ENCODE measurements around the gene ARHGAP6.

Gene ARHGAP6

GRCh38 chrX:11421805-11422524, 243.8 kb downstream of the ARHGAP6 start:
- no peaks in the 10 kb centered on the region for H3K27me3 ChIP-seq (ENCODE audit: control insufficient read depth in 1 of 2, insufficient read depth in 2 of 2, low read length in 2 of 2)
- no peak overlapping the region for H3K9ac ChIP-seq (ENCODE audit: low read depth in 1 of 2, low read length in 2 of 2)
- H3K4me1 ChIP-seq (ENCODE audit: control insufficient read depth in 1 of 2, insufficient read depth in 2 of 2, low read length in 2 of 2), result no peaks in the 10 kb centered on the region
- H3K27ac ChIP-seq (ENCODE audit: low read depth, low read length), result no peak overlapping the region
- no peaks in the 10 kb centered on the region for H3K9me3 ChIP-seq (ENCODE audit: control insufficient read depth in 1 of 2, low read length in 2 of 2)
- no peak overlapping the region for H3K4me3 ChIP-seq (ENCODE audit: low read depth in 1 of 2, low read length in 2 of 2)
- H3K36me3 ChIP-seq (ENCODE audit: control insufficient read depth in 1 of 2, insufficient read depth in 2 of 2, low read length in 2 of 2), result no peaks in the 10 kb centered on the region

- Histone ChIP-seq H3K27ac (ENCODE audit: low read depth, low read length) (no peak overlapping the region), H3K36me3 (ENCODE audit: control insufficient read depth in 1 of 2, insufficient read depth in 2 of 2, low read length in 2 of 2) (no peaks in the 10 kb centered on the region), H3K4me1 (ENCODE audit: control insufficient read depth in 1 of 2, insufficient read depth in 2 of 2, low read length in 2 of 2) (no peaks in the 10 kb centered on the region)
These were observed 244.9 kb downstream of the ARHGAP6 start for GRCh38 chrX:11420851-11421250.

GRCh38 chrX:11419102-11419501, 246.6 kb downstream of the ARHGAP6 start:
- Histone ChIP-seq H3K4me1 (ENCODE audit: control insufficient read depth in 1 of 2, insufficient read depth in 2 of 2, low read length in 2 of 2) (no peaks in the 10 kb centered on the region), H3K9ac (ENCODE audit: low read depth in 1 of 2, low read length in 2 of 2) (no peak overlapping the region), H3K9me3 (ENCODE audit: control insufficient read depth in 1 of 2, low read length in 2 of 2) (no peaks in the 10 kb centered on the region), H3K4me3 (ENCODE audit: low read depth in 1 of 2, low read length in 2 of 2) (no peak overlapping the region), H3K27ac (ENCODE audit: low read depth, low read length) (no peak overlapping the region), H3K27me3 (ENCODE audit: control insufficient read depth in 1 of 2, insufficient read depth in 2 of 2, low read length in 2 of 2) (no peaks in the 10 kb centered on the region), H3K36me3 (ENCODE audit: control insufficient read depth in 1 of 2, insufficient read depth in 2 of 2, low read length in 2 of 2) (no peaks in the 10 kb centered on the region)

More at GRCh38 chrX:11420851-11421250, 244.9 kb downstream of the ARHGAP6 start:
- Histone ChIP-seq H3K9me3 (ENCODE audit: control insufficient read depth in 1 of 2, low read length in 2 of 2) (no peaks in the 10 kb centered on the region), H3K9ac (ENCODE audit: low read depth in 1 of 2, low read length in 2 of 2) (no peak overlapping the region), H3K27me3 (ENCODE audit: control insufficient read depth in 1 of 2, insufficient read depth in 2 of 2, low read length in 2 of 2) (no peaks in the 10 kb centered on the region), H3K4me3 (ENCODE audit: low read depth in 1 of 2, low read length in 2 of 2) (no peak overlapping the region)

- no peak overlapping the region for H3K4me3 ChIP-seq (ENCODE audit: low read depth in 1 of 2, low read length in 2 of 2)
- no peaks in the 10 kb centered on the region for H3K36me3 ChIP-seq (ENCODE audit: control insufficient read depth in 1 of 2, insufficient read depth in 2 of 2, low read length in 2 of 2)
- H3K27me3 ChIP-seq (ENCODE audit: control insufficient read depth in 1 of 2, insufficient read depth in 2 of 2, low read length in 2 of 2), result no peaks in the 10 kb centered on the region
- no peak overlapping the region for H3K27ac ChIP-seq (ENCODE audit: low read depth, low read length)
- H3K4me1 ChIP-seq (ENCODE audit: control insufficient read depth in 1 of 2, insufficient read depth in 2 of 2, low read length in 2 of 2), result no peaks in the 10 kb centered on the region
- H3K9ac ChIP-seq (ENCODE audit: low read depth in 1 of 2, low read length in 2 of 2), result no peak overlapping the region
- H3K9me3 ChIP-seq (ENCODE audit: control insufficient read depth in 1 of 2, low read length in 2 of 2), result no peaks in the 10 kb centered on the region
These were observed 249.1 kb downstream of the ARHGAP6 start for GRCh38 chrX:11416600-11416999.

- Histone ChIP-seq H3K4me1 (ENCODE audit: control insufficient read depth in 1 of 2, insufficient read depth in 2 of 2, low read length in 2 of 2) (no peaks in the 10 kb centered on the region), H3K27ac (ENCODE audit: low read depth, low read length) (no peak overlapping the region), H3K36me3 (ENCODE audit: control insufficient read depth in 1 of 2, insufficient read depth in 2 of 2, low read length in 2 of 2) (no peaks in the 10 kb centered on the region), H3K27me3 (ENCODE audit: control insufficient read depth in 1 of 2, insufficient read depth in 2 of 2, low read length in 2 of 2) (no peaks in the 10 kb centered on the region), H3K9ac (ENCODE audit: low read depth in 1 of 2, low read length in 2 of 2) (no peak overlapping the region), H3K4me3 (ENCODE audit: low read depth in 1 of 2, low read length in 2 of 2) (no peak overlapping the region), H3K9me3 (ENCODE audit: control insufficient read depth in 1 of 2, low read length in 2 of 2) (no peaks in the 10 kb centered on the region)
These were observed 251.6 kb downstream of the ARHGAP6 start for GRCh38 chrX:11414091-11414490.

- Histone ChIP-seq H3K9me3 (ENCODE audit: control insufficient read depth in 1 of 2, low read length in 2 of 2) (no peaks in the 10 kb centered on the region), H3K4me1 (ENCODE audit: control insufficient read depth in 1 of 2, insufficient read depth in 2 of 2, low read length in 2 of 2) (no peaks in the 10 kb centered on the region), H3K36me3 (ENCODE audit: control insufficient read depth in 1 of 2, insufficient read depth in 2 of 2, low read length in 2 of 2) (no peaks in the 10 kb centered on the region), H3K27ac (ENCODE audit: low read depth, low read length) (no peak overlapping the region), H3K27me3 (ENCODE audit: control insufficient read depth in 1 of 2, insufficient read depth in 2 of 2, low read length in 2 of 2) (no peaks in the 10 kb centered on the region), H3K9ac (ENCODE audit: low read depth in 1 of 2, low read length in 2 of 2) (no peak overlapping the region), H3K4me3 (ENCODE audit: low read depth in 1 of 2, low read length in 2 of 2) (no peak overlapping the region)
These were observed 252.8 kb downstream of the ARHGAP6 start for GRCh38 chrX:11412715-11413623.

GRCh38 chrX:11409957-11410356, 255.8 kb downstream of the ARHGAP6 start:
- no peak overlapping the region for H3K27ac ChIP-seq (ENCODE audit: low read depth, low read length)
- H3K27me3 ChIP-seq (ENCODE audit: control insufficient read depth in 1 of 2, insufficient read depth in 2 of 2, low read length in 2 of 2), result no peaks in the 10 kb centered on the region
- H3K4me1 ChIP-seq (ENCODE audit: control insufficient read depth in 1 of 2, insufficient read depth in 2 of 2, low read length in 2 of 2), result no peaks in the 10 kb centered on the region
- no peak overlapping the region for H3K9ac ChIP-seq (ENCODE audit: low read depth in 1 of 2, low read length in 2 of 2)
- no peaks in the 10 kb centered on the region for H3K9me3 ChIP-seq (ENCODE audit: control insufficient read depth in 1 of 2, low read length in 2 of 2)
- H3K4me3 ChIP-seq (ENCODE audit: low read depth in 1 of 2, low read length in 2 of 2), result no peak overlapping the region
- no peaks in the 10 kb centered on the region for H3K36me3 ChIP-seq (ENCODE audit: control insufficient read depth in 1 of 2, insufficient read depth in 2 of 2, low read length in 2 of 2)

- Histone ChIP-seq H3K36me3 (ENCODE audit: control insufficient read depth in 1 of 2, insufficient read depth in 2 of 2, low read length in 2 of 2) (no peaks in the 10 kb centered on the region), H3K4me3 (ENCODE audit: low read depth in 1 of 2, low read length in 2 of 2) (no peak overlapping the region), H3K27ac (ENCODE audit: low read depth, low read length) (no peak overlapping the region), H3K4me1 (ENCODE audit: control insufficient read depth in 1 of 2, insufficient read depth in 2 of 2, low read length in 2 of 2) (no peaks in the 10 kb centered on the region), H3K9me3 (ENCODE audit: control insufficient read depth in 1 of 2, low read length in 2 of 2) (no peaks in the 10 kb centered on the region), H3K9ac (ENCODE audit: low read depth in 1 of 2, low read length in 2 of 2) (no peak overlapping the region), H3K27me3 (ENCODE audit: control insufficient read depth in 1 of 2, insufficient read depth in 2 of 2, low read length in 2 of 2) (no peaks in the 10 kb centered on the region)
These were observed 256.9 kb downstream of the ARHGAP6 start for GRCh38 chrX:11408783-11409182.

- Histone ChIP-seq H3K27ac (ENCODE audit: low read depth, low read length) (no peak overlapping the region), H3K9ac (ENCODE audit: low read depth in 1 of 2, low read length in 2 of 2) (no peak overlapping the region), H3K4me1 (ENCODE audit: control insufficient read depth in 1 of 2, insufficient read depth in 2 of 2, low read length in 2 of 2) (no peaks in the 10 kb centered on the region), H3K27me3 (ENCODE audit: control insufficient read depth in 1 of 2, insufficient read depth in 2 of 2, low read length in 2 of 2) (no peaks in the 10 kb centered on the region), H3K9me3 (ENCODE audit: control insufficient read depth in 1 of 2, low read length in 2 of 2) (no peaks in the 10 kb centered on the region), H3K36me3 (ENCODE audit: control insufficient read depth in 1 of 2, insufficient read depth in 2 of 2, low read length in 2 of 2) (no peaks in the 10 kb centered on the region), H3K4me3 (ENCODE audit: low read depth in 1 of 2, low read length in 2 of 2) (no peak overlapping the region)
These were observed 257.7 kb downstream of the ARHGAP6 start for GRCh38 chrX:11408109-11408405.

GRCh38 chrX:11407331-11408108, 258.2 kb downstream of the ARHGAP6 start:
- Histone ChIP-seq H3K27ac (ENCODE audit: low read depth, low read length) (no peak overlapping the region), H3K9me3 (ENCODE audit: control insufficient read depth in 1 of 2, low read length in 2 of 2) (no peaks in the 10 kb centered on the region), H3K4me3 (ENCODE audit: low read depth in 1 of 2, low read length in 2 of 2) (no peak overlapping the region), H3K27me3 (ENCODE audit: control insufficient read depth in 1 of 2, insufficient read depth in 2 of 2, low read length in 2 of 2) (no peaks in the 10 kb centered on the region), H3K9ac (ENCODE audit: low read depth in 1 of 2, low read length in 2 of 2) (no peak overlapping the region), H3K4me1 (ENCODE audit: control insufficient read depth in 1 of 2, insufficient read depth in 2 of 2, low read length in 2 of 2) (no peaks in the 10 kb centered on the region), H3K36me3 (ENCODE audit: control insufficient read depth in 1 of 2, insufficient read depth in 2 of 2, low read length in 2 of 2) (no peaks in the 10 kb centered on the region)
